ENCODE measurements around the gene RBBP9. TPM values are rescaled to one million over a fixed set of nuclear protein-coding genes. Genes with fewer than 3 reads are reported as not detected.
"Not testable (repeated sequence)": the region's sequence is repeated elsewhere in the genome, so short reads cannot be mapped to it uniquely, and the experiment has no call there.

The RBBP9 gene
- polyA plus RNA-seq (ENCODE audit: insufficient read length), result 9.0 TPM

GRCh38 chr20:18496740-18497592 is at the start of gene RBBP9:
TSS of gene RBBP9 (minus strand) at chr20:18497225. CDS start at chr20:18497167, 58 bp downstream.
- DNase-seq, result peak; percentile 86

- DNase-seq, result no peak
Measured at GRCh38 chr20:18545566-18545965, 48.5 kb upstream of the RBBP9 start.

GRCh38 chr20:18543932-18544331 is 46.9 kb upstream of the RBBP9 start:
- no peak for DNase-seq

GRCh38 chr20:18543216-18543615 is 46.2 kb upstream of the RBBP9 start:
- DNase-seq, result no peak

- no peak for DNase-seq
Measured at GRCh38 chr20:18541741-18542140, 44.7 kb upstream of the RBBP9 start.

- no peak for DNase-seq
Measured at GRCh38 chr20:18537651-18538050, 40.6 kb upstream of the RBBP9 start.

- DNase-seq, result no peak
Measured at GRCh38 chr20:18533978-18534644, 37.1 kb upstream of the RBBP9 start.

- DNase-seq, result no peak
Measured at GRCh38 chr20:18533491-18533890, 36.5 kb upstream of the RBBP9 start.

- no peak for DNase-seq
Measured at GRCh38 chr20:18532626-18533025, 35.6 kb upstream of the RBBP9 start.

GRCh38 chr20:18529041-18529440 is 32.0 kb upstream of the RBBP9 start:
- no peak for DNase-seq

GRCh38 chr20:18527836-18528235 is 30.8 kb upstream of the RBBP9 start:
- no peak for DNase-seq

GRCh38 chr20:18527339-18527738 is 30.3 kb upstream of the RBBP9 start:
- DNase-seq, result no peak

- not testable (repeated sequence) for DNase-seq
Measured at GRCh38 chr20:18526761-18527160, 29.7 kb upstream of the RBBP9 start.

GRCh38 chr20:18524646-18525045 is 27.6 kb upstream of the RBBP9 start:
- no peak for DNase-seq

GRCh38 chr20:18523066-18523465 is 26.0 kb upstream of the RBBP9 start:
- DNase-seq, result no peak

GRCh38 chr20:18522066-18522465 is 25.0 kb upstream of the RBBP9 start:
- not testable (repeated sequence) for DNase-seq

- no peak for DNase-seq
Measured at GRCh38 chr20:18515973-18516372, 18.9 kb upstream of the RBBP9 start.

- no peak for DNase-seq
Measured at GRCh38 chr20:18514127-18514526, 17.1 kb upstream of the RBBP9 start.

GRCh38 chr20:18513208-18513607 is 16.2 kb upstream of the RBBP9 start:
- DNase-seq, result no peak

GRCh38 chr20:18511571-18511970 is 14.5 kb upstream of the RBBP9 start:
- no peak for DNase-seq

GRCh38 chr20:18507218-18508191 is 10.5 kb upstream of the RBBP9 start, which contains the start of gene SEC23B:
TSS of gene SEC23B (plus strand) at chr20:18507940. CDS start at chr20:18510836, 2,896 bp downstream.
- DNase-seq, result peak; percentile 96

GRCh38 chr20:18506744-18507143 is 9.7 kb upstream of the RBBP9 start:
- DNase-seq, result no peak

Measured in hindlimb muscle (tissue), 1 donor.